ENCODE measurements around the gene CRELD1. TPM values are rescaled to one million over a fixed set of nuclear protein-coding genes. Genes with fewer than 3 reads are reported as not detected.
"Not testable (repeated sequence)": the region's sequence is repeated elsewhere in the genome, so short reads cannot be mapped to it uniquely, and the experiment has no call there.

The CRELD1 gene
- total RNA-seq, 1 donor from 2014 or later, result 18.7 TPM

- intact Hi-C loops (cut with micrococcal nuclease), result loop anchor here (5.0 to 10.0 kb wide), 2 partner anchors 294 to 1916 kb away; partner anchors contain the start of gene TAMM41
- H3K9me3 Mint-ChIP-seq, result no peaks in the 10 kb centered on the region
- H3K4me3 Mint-ChIP-seq, result peak overlapping the region; percentile 57
- no peak for DNase-seq (ENCODE audit: low spot score)
- peaks cover 22% of the 10 kb centered on the region for H3K4me1 Mint-ChIP-seq (ENCODE audit: low read depth)
- no peaks in the 10 kb centered on the region for H3K27me3 Mint-ChIP-seq (ENCODE audit: insufficient read depth)
- peaks cover 11% of the 10 kb centered on the region for H3K36me3 Mint-ChIP-seq (ENCODE audit: low read depth)
- peak overlapping the region; percentile 56 for H3K27ac Mint-ChIP-seq
Measured at GRCh38 chr3:9930804-9931418, 2.7 kb upstream of the CRELD1 start.

DNA sequence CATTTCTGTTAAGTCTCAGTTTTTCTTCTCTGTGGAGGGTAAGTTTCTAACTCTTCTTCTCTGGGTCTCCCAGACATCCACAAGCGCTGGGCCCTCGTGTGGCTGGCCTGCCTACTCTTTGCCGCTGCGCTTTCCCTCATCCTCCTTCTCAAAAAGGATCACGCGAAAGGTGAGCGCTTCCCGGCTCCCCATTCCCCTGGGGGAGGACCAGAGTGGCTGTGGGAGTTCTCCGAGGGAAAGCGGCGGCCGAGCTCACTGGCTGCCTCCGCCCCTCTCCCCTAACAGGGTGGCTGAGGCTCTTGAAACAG, 1.1 kb upstream of the CRELD1 start:
- H3K27me3 Mint-ChIP-seq (ENCODE audit: insufficient read depth), result no peaks in the 10 kb centered on the region
- no peak for DNase-seq (ENCODE audit: low spot score)
- peak overlapping the region; percentile 96 for H3K4me3 Mint-ChIP-seq
- peaks cover 34% of the 10 kb centered on the region for H3K4me1 Mint-ChIP-seq (ENCODE audit: low read depth)
- intact Hi-C loops (cut with micrococcal nuclease), result loop anchor here (1.0 to 10.0 kb wide), 8 partner anchors 17 to 1915 kb away; partner anchors contain the start of genes ARPC4, BRPF1, JAGN1 and MTMR14
- peak overlapping the region; percentile 95 for H3K27ac Mint-ChIP-seq
- H3K36me3 Mint-ChIP-seq (ENCODE audit: low read depth), result peaks cover 15% of the 10 kb centered on the region
- no peaks in the 10 kb centered on the region for H3K9me3 Mint-ChIP-seq

GRCh38 chr3:9932843-9933560, 632 bp upstream of the CRELD1 start:
- peak; percentile 78 for DNase-seq (ENCODE audit: low spot score)
- peaks cover 15% of the 10 kb centered on the region for H3K36me3 Mint-ChIP-seq (ENCODE audit: low read depth)
- H3K27ac Mint-ChIP-seq, result peak overlapping the region; percentile 95
- H3K27me3 Mint-ChIP-seq (ENCODE audit: insufficient read depth), result no peaks in the 10 kb centered on the region
- H3K4me3 Mint-ChIP-seq, result peak overlapping the region; percentile 96
- intact Hi-C loops (cut with micrococcal nuclease), result loop anchor here (1.0 to 10.0 kb wide), 16 partner anchors 18 to 1914 kb away; partner anchors contain the start of genes ARPC4, BRK1, BRPF1 and EMC3
- peaks cover 34% of the 10 kb centered on the region for H3K4me1 Mint-ChIP-seq (ENCODE audit: low read depth)
- H3K9me3 Mint-ChIP-seq, result no peaks in the 10 kb centered on the region

DNA sequence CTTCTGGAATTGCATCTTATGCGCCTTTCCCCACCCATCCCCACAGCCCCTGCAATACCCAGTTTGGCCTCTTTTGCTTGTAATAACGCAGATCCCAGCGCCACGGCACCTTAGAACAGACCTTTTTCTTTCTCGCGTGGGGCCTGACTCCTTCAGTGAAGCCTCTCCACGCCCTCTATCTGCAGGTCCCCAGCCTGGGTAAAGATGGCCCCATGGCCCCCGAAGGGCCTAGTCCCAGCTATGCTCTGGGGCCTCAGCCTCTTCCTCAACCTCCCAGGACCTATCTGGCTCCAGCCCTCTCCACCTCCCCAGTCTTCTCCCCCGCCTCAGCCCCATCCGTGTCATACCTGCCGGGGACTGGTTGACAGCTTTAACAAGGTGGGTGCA, 594 bp downstream of the CRELD1 start:
- Mint-ChIP-seq H3K4me3 (peak overlapping the region; percentile 96), H3K9me3 (no peaks in the 10 kb centered on the region), H3K4me1 (ENCODE audit: low read depth) (peaks cover 34% of the 10 kb centered on the region), H3K27ac (peak overlapping the region; percentile 95), H3K27me3 (ENCODE audit: insufficient read depth) (no peaks in the 10 kb centered on the region), H3K36me3 (ENCODE audit: low read depth) (peaks cover 15% of the 10 kb centered on the region)
- DNase-seq (ENCODE audit: low spot score), result no peak
- intact Hi-C loops (cut with micrococcal nuclease), result loop anchor here (1.0 to 10.0 kb wide), 3 partner anchors 12 to 1913 kb away; partner anchors contain the start of gene TAMM41

DNA sequence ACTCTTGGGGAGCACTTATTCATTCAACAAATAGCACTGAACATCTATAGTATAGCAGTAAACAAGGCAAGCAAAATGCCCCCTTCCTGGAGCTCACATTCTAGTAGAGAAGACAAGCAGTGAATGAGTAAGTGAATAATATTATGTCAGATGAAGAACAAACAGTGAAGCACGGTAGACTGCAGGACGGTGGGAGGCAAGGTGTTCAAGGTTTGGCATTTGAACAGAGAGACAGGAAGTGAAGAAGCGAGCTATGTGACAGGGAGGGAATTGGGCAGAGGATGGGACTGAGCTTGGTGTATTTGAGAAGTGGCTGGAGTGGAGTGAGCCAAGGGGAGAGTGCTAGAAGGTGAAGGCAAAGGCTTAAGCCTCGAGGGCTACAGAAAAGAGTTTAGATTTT, 1.4 kb downstream of the CRELD1 start:
- Mint-ChIP-seq H3K27me3 (ENCODE audit: insufficient read depth) (no peaks in the 10 kb centered on the region), H3K4me1 (ENCODE audit: low read depth) (peaks cover 34% of the 10 kb centered on the region), H3K27ac (peak overlapping the region; percentile 95), H3K9me3 (no peaks in the 10 kb centered on the region), H3K36me3 (ENCODE audit: low read depth) (peaks cover 15% of the 10 kb centered on the region), H3K4me3 (peak overlapping the region; percentile 96)
- intact Hi-C loops (cut with micrococcal nuclease), result loop anchor here (1.0 to 10.0 kb wide), 3 partner anchors 11 to 1912 kb away; partner anchors contain the start of gene TAMM41
- DNase-seq (ENCODE audit: low spot score), result no peak

GRCh38 chr3:9935966-9936510, 2.4 kb downstream of the CRELD1 start:
- Mint-ChIP-seq H3K27ac (no peak overlapping the region), H3K4me3 (peak overlapping the region; percentile 96), H3K4me1 (ENCODE audit: low read depth) (peaks cover 34% of the 10 kb centered on the region), H3K27me3 (ENCODE audit: insufficient read depth) (no peaks in the 10 kb centered on the region), H3K9me3 (no peaks in the 10 kb centered on the region), H3K36me3 (ENCODE audit: low read depth) (peaks cover 15% of the 10 kb centered on the region)
- intact Hi-C loops (cut with micrococcal nuclease), result loop anchor here (10.0 kb wide), 1 partner anchor 289 kb away; no protein-coding TSS in a partner anchor
- no peak for DNase-seq (ENCODE audit: low spot score)

- Mint-ChIP-seq H3K27ac (no peak overlapping the region), H3K9me3 (no peaks in the 10 kb centered on the region), H3K4me3 (no peak overlapping the region), H3K36me3 (ENCODE audit: low read depth) (peaks cover 20% of the 10 kb centered on the region), H3K4me1 (ENCODE audit: low read depth) (peaks cover 29% of the 10 kb centered on the region), H3K27me3 (ENCODE audit: insufficient read depth) (no peaks in the 10 kb centered on the region)
- intact Hi-C loops (cut with micrococcal nuclease), result loop anchor here (10.0 kb wide), 1 partner anchor 287 kb away; no protein-coding TSS in a partner anchor
- DNase-seq (ENCODE audit: low spot score), result no peak
Measured at GRCh38 chr3:9937486-9938238, 4.0 kb downstream of the CRELD1 start.

DNA sequence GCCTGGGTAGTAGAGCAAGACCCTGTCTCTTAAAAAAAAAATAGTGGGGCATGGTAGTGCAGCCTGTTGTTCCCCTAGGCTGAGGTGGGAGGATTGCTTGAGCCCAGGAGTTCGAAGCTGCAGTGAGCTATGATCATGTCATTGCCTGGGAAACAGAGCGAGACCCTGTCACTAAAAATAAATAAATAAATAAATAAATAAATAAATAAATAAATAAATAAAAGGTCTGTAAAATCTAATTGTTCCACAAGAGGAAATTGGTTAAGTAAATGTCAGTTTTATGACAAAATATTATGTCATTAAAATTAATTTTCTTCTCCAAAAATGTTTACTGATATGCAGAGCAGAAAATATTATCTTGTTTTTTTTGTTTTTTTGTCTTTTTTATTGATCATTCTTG, 5.3 kb downstream of the CRELD1 start:
- Mint-ChIP-seq H3K9me3 (no peaks in the 10 kb centered on the region), H3K4me3 (no peak overlapping the region), H3K27me3 (ENCODE audit: insufficient read depth) (no peaks in the 10 kb centered on the region), H3K36me3 (ENCODE audit: low read depth) (peaks cover 23% of the 10 kb centered on the region), H3K27ac (no peak overlapping the region), H3K4me1 (ENCODE audit: low read depth) (peaks cover 29% of the 10 kb centered on the region)
- intact Hi-C loops (cut with micrococcal nuclease), result loop anchor here (10.0 kb wide), 1 partner anchor 286 kb away; no protein-coding TSS in a partner anchor
- DNase-seq (ENCODE audit: low spot score), result no peak

DNA sequence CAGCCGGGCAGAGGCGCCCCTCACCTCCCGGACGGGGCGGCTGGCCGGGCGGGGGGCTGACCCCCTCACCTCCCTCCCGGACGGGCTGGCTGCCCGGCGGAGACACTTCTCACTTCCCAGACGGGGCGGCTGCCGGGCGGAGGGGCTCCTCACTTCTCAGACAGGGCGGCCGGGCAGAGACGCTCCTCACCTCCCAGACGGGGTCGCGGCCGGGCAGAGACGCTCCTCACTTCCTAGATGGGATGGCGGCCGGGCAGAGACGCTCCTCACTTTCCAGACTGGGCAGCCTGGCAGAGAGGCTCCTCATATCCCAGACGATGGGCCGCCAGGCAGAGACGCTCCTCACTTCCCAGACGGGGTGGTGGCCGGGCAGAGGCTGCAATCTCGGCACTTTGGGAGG, 6.3 kb downstream of the CRELD1 start:
- H3K4me1 Mint-ChIP-seq (ENCODE audit: low read depth), result peaks cover 23% of the 10 kb centered on the region
- intact Hi-C loops (cut with micrococcal nuclease), result loop anchor here (10.0 kb wide), 1 partner anchor 285 kb away; no protein-coding TSS in a partner anchor
- H3K36me3 Mint-ChIP-seq (ENCODE audit: low read depth), result peaks cover 24% of the 10 kb centered on the region
- DNase-seq (ENCODE audit: low spot score); H3K27ac Mint-ChIP-seq; H3K9me3 Mint-ChIP-seq; H3K27me3 Mint-ChIP-seq (ENCODE audit: insufficient read depth); H3K4me3 Mint-ChIP-seq: not testable (repeated sequence)

GRCh38 chr3:9940746-9941145, 7.1 kb downstream of the CRELD1 start:
- no peak for DNase-seq (ENCODE audit: low spot score)
- Mint-ChIP-seq H3K4me1 (ENCODE audit: low read depth) (peaks cover 14% of the 10 kb centered on the region), H3K4me3 (no peak overlapping the region), H3K36me3 (ENCODE audit: low read depth) (peaks cover 15% of the 10 kb centered on the region), H3K9me3 (no peaks in the 10 kb centered on the region), H3K27ac (no peak overlapping the region), H3K27me3 (ENCODE audit: insufficient read depth) (no peaks in the 10 kb centered on the region)
- intact Hi-C loops (cut with micrococcal nuclease), result no loop called here

GRCh38 chr3:9942164-9942563, 8.5 kb downstream of the CRELD1 start:
- no peak overlapping the region for H3K4me3 Mint-ChIP-seq
- no peak for DNase-seq (ENCODE audit: low spot score)
- intact Hi-C loops (cut with micrococcal nuclease), result no loop called here
- H3K27me3 Mint-ChIP-seq (ENCODE audit: insufficient read depth), result no peaks in the 10 kb centered on the region
- H3K27ac Mint-ChIP-seq, result no peak overlapping the region
- H3K4me1 Mint-ChIP-seq (ENCODE audit: low read depth), result peaks cover 8% of the 10 kb centered on the region
- H3K9me3 Mint-ChIP-seq, result no peaks in the 10 kb centered on the region
- H3K36me3 Mint-ChIP-seq (ENCODE audit: low read depth), result peaks cover 10% of the 10 kb centered on the region

GRCh38 chr3:9942934-9943690, 9.5 kb downstream of the CRELD1 start:
- H3K4me3 Mint-ChIP-seq, result no peak overlapping the region
- no peaks in the 10 kb centered on the region for H3K27me3 Mint-ChIP-seq (ENCODE audit: insufficient read depth)
- no peak for DNase-seq (ENCODE audit: low spot score)
- H3K9me3 Mint-ChIP-seq, result no peaks in the 10 kb centered on the region
- H3K27ac Mint-ChIP-seq, result no peak overlapping the region
- H3K4me1 Mint-ChIP-seq (ENCODE audit: low read depth), result peaks cover 6% of the 10 kb centered on the region
- H3K36me3 Mint-ChIP-seq (ENCODE audit: low read depth), result peaks cover 10% of the 10 kb centered on the region
- intact Hi-C loops (cut with micrococcal nuclease), result no loop called here
